ENCODE data around the gene CHST1. TPM values are rescaled to one million over a fixed set of nuclear protein-coding genes. Genes with fewer than 3 reads are reported as not detected.

The CHST1 gene
- total and polyA plus RNA-seq, 10 of the 15 experiments (the other 5 are each of a cell fraction or from before 2014, with no cell fraction given), result not detected

GRCh38 chr11:45662096-45662664 lies 3.2 kb downstream of the CHST1 start (continued):
- TF ChIP-seq REST (IDR thresholded peaks at IDR 0.05; ENCODE audit: low read depth, low read length), result no peak
- no peak for TF ChIP-seq ATF3 (IDR thresholded peaks at IDR 0.05; ENCODE audit: borderline replicate concordance, extremely low read depth, low read depth, low read length)
- no peak for TF ChIP-seq TCF7 (IDR thresholded peaks at IDR 0.05; ENCODE audit: borderline replicate concordance)
- no peak for TF ChIP-seq RB1 (IDR thresholded peaks at IDR 0.05; ENCODE audit: borderline replicate concordance)
- TF ChIP-seq CHD4 (IDR thresholded peaks at IDR 0.05), result no peak
- no peak for TF ChIP-seq NR2C1 (IDR thresholded peaks at IDR 0.05)
- no peak for TF ChIP-seq NFYA (IDR thresholded peaks at IDR 0.05; ENCODE audit: borderline replicate concordance, low read depth, low read length)
- TF ChIP-seq WRNIP1 (IDR thresholded peaks at IDR 0.05; ENCODE audit: borderline replicate concordance, low read depth, low read length), result no peak
- TF ChIP-seq HDAC6 (IDR thresholded peaks at IDR 0.05; ENCODE audit: unreplicated experiment), result no peak
- TF ChIP-seq PKNOX1 (IDR thresholded peaks at IDR 0.05), result no peak
- no peak for TF ChIP-seq ZNF687 (IDR thresholded peaks at IDR 0.05)
- TF ChIP-seq HSF1 (IDR thresholded peaks at IDR 0.05; ENCODE audit: low read depth, low read length), result no peak
